Caco-2 (cell line): ENCODE measurements around the gene NEDD8. TPM values are rescaled to one million over a fixed set of nuclear protein-coding genes. Genes with fewer than 3 reads are reported as not detected.
"Not testable (repeated sequence)": the region's sequence is repeated elsewhere in the genome, so short reads cannot be mapped to it uniquely, and the experiment has no call there.

Source experiments
- BruUV-seq: library from RNA; stranded (reverse); fragments of 400-500 nt; replicated peaks from 2 replicates; lab custom pipeline; 2021; lab: Mats Ljungman, UMichigan
- CTCF ChIA-PET: fragments of 300-600 bp; sonication (Branson Sonifier 250); formaldehyde crosslinking; loops from one replicate; lab custom pipeline; 2022; ENCODE audit warnings: antibody characterized with exemption; lab: Charles Lee
- POLR2A ChIA-PET: fragments of 300-600 bp; sonication (Branson Sonifier 250); formaldehyde crosslinking; loops from one replicate; lab custom pipeline; 2022; ENCODE audit warnings: antibody characterized with exemption; lab: Charles Lee
- DNase-seq, 2 experiments: peaks; one replicate each; pipeline versions ENCODE4 v3.0.0 to v3.0.0-alpha.2; 2020 to 2022
- H3K27me3 ChIP-seq: replicated peaks from 2 replicates; pipeline ENCODE4 v1.6.0; 2011; ENCODE audit warnings: low read length; ENCODE audit not compliant: control insufficient read depth, insufficient read depth
- H3K36me3 ChIP-seq: 2 replicates; pipeline ENCODE4 v1.5.1; 2011; ENCODE audit warnings: low read length; ENCODE audit not compliant: control insufficient read depth, insufficient read depth
- H3K4me1 ChIP-seq: fragments of 250-450 bp; sonication (Bioruptor Pico); 2 replicates; pipeline ENCODE4 v1.5.1; 2020; ENCODE audit warnings: mild to moderate bottlenecking
- H3K4me3 ChIP-seq: 2 replicates; pipeline ENCODE4 v1.5.1; 2011; ENCODE audit warnings: low read depth, mild to moderate bottlenecking, control low read depth, low read length
- H3K9me3 ChIP-seq: fragments of 250-450 bp; sonication (Bioruptor Pico); 2 replicates; pipeline ENCODE4 v1.5.1; 2020; ENCODE audit warnings: mild to moderate bottlenecking, moderate library complexity
- H3K27ac Mint-ChIP-seq: one replicate; pipeline ENCODE4 v1.8.0; 2022; ENCODE audit warnings: mixed read lengths; ENCODE audit not compliant: unreplicated experiment
- H3K27me3 Mint-ChIP-seq: one replicate; pipeline ENCODE4 v1.8.0; 2022; ENCODE audit warnings: mixed read lengths; ENCODE audit not compliant: insufficient read depth, unreplicated experiment
- H3K36me3 Mint-ChIP-seq: one replicate; pipeline ENCODE4 v1.8.0; 2022; ENCODE audit warnings: mild to moderate bottlenecking, mixed read lengths; ENCODE audit not compliant: insufficient read depth, unreplicated experiment
- H3K4me1 Mint-ChIP-seq: one replicate; pipeline ENCODE4 v1.8.0; 2022; ENCODE audit warnings: low read depth, mixed read lengths; ENCODE audit not compliant: unreplicated experiment
- H3K4me3 Mint-ChIP-seq: one replicate; pipeline ENCODE4 v1.8.0; 2022; ENCODE audit warnings: mild to moderate bottlenecking, moderate library complexity, mixed read lengths; ENCODE audit not compliant: unreplicated experiment
- H3K9me3 Mint-ChIP-seq: one replicate; pipeline ENCODE4 v1.8.0; 2022; ENCODE audit warnings: mixed read lengths; ENCODE audit not compliant: unreplicated experiment
- intact Hi-C: fragments of 100-400 bp; cut with micrococcal nuclease; formaldehyde crosslinking; loops from one replicate; pipeline ENCODE4 v1.10.0; 2022; ENCODE audit not compliant: unreplicated experiment
- total RNA-seq: library from RNA; stranded (reverse); gene quantifications from 2 replicates; pipeline ENCODE4 v1.2.3, GENCODE V29; 2022
- TF ChIP-seq, protein P1 (sequence below), 2 experiments: fragments of 200-600 bp in 1 of 2; IDR thresholded peaks; 1 replicate in 1 of 2; 2 replicates in 1 of 2; pipeline versions ENCODE4 v1.5.1 to v1.8.0; 2011 to 2022; ENCODE audit warnings: antibody characterized with exemption in 1 of 2, control low read depth in 1 of 2, inconsistent platforms in 1 of 2, low read depth in 1 of 2, low read length in 1 of 2, mild to moderate bottlenecking in 1 of 2, moderate library complexity in 1 of 2; ENCODE audit not compliant: insufficient read depth in 1 of 2, severe bottlenecking in 1 of 2, unreplicated experiment in 1 of 2

NEDD8 gene
- total RNA-seq, 1 experiment from 2014 or later = 210 TPM

DNA sequence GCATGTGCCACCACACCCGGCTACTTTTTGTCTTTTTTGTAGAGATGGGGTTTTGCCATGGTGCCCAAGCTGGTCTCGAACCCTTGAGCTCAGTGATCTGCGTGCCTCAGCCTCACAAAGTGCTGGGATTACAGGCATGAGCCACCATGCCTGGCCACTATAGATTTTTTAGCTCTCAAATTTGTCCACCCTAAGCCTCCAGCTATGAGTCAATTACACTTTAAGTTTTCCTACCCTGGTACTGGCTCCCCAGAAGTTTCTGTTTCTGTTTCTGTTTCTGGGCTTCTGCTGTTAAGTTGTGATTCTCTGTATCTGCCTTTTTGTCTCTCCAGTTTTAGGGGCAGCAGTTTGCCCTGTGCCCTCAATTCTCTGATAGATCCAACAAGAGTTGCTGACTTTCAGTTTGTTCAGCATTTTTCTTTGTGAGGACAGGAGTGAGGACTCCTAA is 14.6 kb upstream of the NEDD8 start:
- Mint-ChIP-seq H3K4me3 (no peak overlapping the region), H3K27me3 (no peaks in the 10 kb centered on the region), H3K36me3 (peaks cover 14% of the 10 kb centered on the region), H3K27ac (no peak overlapping the region), H3K4me1 (no peaks in the 10 kb centered on the region), H3K9me3 (no peaks in the 10 kb centered on the region)
- CTCF ChIA-PET = interaction anchor here (0.7 to 1.6 kb wide), 3 partner anchors 24 to 62 kb away, joined by 4 to 5 read pairs (median 4); partner anchors contain the start of gene RABGGTA
- H3K9me3 ChIP-seq = no peaks in the 10 kb centered on the region
- DNase-seq = no peak
- H3K4me3 ChIP-seq = no peak overlapping the region
- intact Hi-C loops = no loop called here
- BruUV-seq = no TSS peak
- H3K27me3 ChIP-seq = no peaks in the 10 kb centered on the region
- TF ChIP-seq, protein P1, sequence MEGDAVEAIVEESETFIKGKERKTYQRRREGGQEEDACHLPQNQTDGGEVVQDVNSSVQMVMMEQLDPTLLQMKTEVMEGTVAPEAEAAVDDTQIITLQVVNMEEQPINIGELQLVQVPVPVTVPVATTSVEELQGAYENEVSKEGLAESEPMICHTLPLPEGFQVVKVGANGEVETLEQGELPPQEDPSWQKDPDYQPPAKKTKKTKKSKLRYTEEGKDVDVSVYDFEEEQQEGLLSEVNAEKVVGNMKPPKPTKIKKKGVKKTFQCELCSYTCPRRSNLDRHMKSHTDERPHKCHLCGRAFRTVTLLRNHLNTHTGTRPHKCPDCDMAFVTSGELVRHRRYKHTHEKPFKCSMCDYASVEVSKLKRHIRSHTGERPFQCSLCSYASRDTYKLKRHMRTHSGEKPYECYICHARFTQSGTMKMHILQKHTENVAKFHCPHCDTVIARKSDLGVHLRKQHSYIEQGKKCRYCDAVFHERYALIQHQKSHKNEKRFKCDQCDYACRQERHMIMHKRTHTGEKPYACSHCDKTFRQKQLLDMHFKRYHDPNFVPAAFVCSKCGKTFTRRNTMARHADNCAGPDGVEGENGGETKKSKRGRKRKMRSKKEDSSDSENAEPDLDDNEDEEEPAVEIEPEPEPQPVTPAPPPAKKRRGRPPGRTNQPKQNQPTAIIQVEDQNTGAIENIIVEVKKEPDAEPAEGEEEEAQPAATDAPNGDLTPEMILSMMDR (IDR thresholded peaks at IDR 0.05; ENCODE audit: insufficient read depth in 1 of 2, low read depth in 1 of 2, low read length in 1 of 2, severe bottlenecking in 1 of 2, unreplicated experiment in 1 of 2) = no peak
- no peaks in the 10 kb centered on the region for H3K36me3 ChIP-seq
- POLR2A ChIA-PET = interaction anchor here (0.7 kb wide), 1 partner anchor 51 kb away, joined by 5 read pairs; no protein-coding TSS in a partner anchor
- no peaks in the 10 kb centered on the region; the same call in 1 of the 2 replicates for H3K4me1 ChIP-seq

DNA sequence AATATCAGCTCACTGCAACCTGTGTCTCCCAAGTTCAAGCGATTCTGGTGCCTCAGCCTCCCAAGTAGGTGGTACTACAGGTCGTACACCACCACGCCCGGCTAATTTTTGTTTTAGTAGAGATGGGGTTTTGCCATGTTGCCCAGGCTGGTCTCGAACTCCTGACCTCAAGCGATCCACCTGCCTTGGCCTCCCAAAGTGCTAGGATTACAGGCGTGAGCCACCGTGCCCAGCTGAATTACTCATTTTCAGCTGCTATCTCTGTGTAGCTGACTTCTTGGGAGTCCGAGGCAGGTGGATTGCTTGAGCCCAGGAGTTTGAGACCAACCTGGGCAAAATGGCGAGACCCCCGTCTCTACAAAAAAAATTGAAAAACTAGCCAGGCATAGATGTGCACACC is 13.2 kb upstream of the NEDD8 start:
- H3K4me1 ChIP-seq, H3K27me3 ChIP-seq, H3K27me3 Mint-ChIP-seq, BruUV-seq, H3K36me3 ChIP-seq, POLR2A ChIA-PET, H3K4me3 ChIP-seq, intact Hi-C loops, H3K4me1 Mint-ChIP-seq, H3K27ac Mint-ChIP-seq, DNase-seq, H3K9me3 Mint-ChIP-seq, H3K9me3 ChIP-seq: not testable (repeated sequence)
- CTCF ChIA-PET = interaction anchor here (0.6 to 0.9 kb wide), 4 partner anchors 34 to 1175 kb away, joined by 3 to 5 read pairs (median 5); partner anchors contain the start of genes DHRS1 and NOP9
- Mint-ChIP-seq H3K4me3 (peak overlapping the region; percentile 44), H3K36me3 (peaks cover 22% of the 10 kb centered on the region)

DNA sequence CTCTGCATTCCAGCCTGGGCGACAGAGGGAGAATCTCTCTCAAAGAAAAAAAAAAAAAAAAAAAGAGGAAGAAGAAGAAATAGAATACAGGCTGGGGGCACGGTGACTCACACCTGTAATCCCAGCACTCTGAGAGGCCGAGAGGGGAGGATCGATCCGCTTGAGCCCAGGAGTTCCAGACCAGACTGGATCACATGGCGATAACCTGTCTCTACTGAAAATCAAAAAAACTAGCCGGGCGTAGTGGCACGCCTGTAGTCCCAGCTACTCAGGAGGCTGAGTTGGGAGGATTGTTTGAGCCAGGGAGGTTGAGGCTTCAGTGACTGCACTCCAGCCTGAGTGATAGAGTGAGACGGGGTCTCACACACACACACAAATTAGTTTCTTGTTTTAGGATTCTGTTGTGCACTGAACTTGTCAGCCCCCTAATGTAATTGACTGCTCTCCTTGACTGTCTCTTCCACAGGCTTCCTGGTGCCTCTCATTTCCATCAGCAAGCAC is 11.2 kb upstream of the NEDD8 start:
- Mint-ChIP-seq H3K4me3 (peak overlapping the region; percentile 74), H3K27ac (peak overlapping the region; percentile 91), H3K27me3 (no peaks in the 10 kb centered on the region), H3K9me3 (no peaks in the 10 kb centered on the region), H3K36me3 (peaks cover 37% of the 10 kb centered on the region), H3K4me1 (peaks cover 1% of the 10 kb centered on the region)
- peak in 1 of 2 experiments; percentile 57 for DNase-seq
- ChIA-PET CTCF (interaction anchor here (0.7 to 3.8 kb wide), 16 partner anchors 8 to 1108 kb away, joined by 3 to 157 read pairs (median 8); partner anchors contain the start of genes CHMP4A, CIDEB, DHRS1 and GMPR2), POLR2A (interaction anchor here (0.7 to 2.5 kb wide), 14 partner anchors 9 to 267 kb away, joined by 5 to 39 read pairs (median 11); partner anchors contain the start of genes CHMP4A, CIDEB, DHRS1 and GMPR2)
- Histone ChIP-seq H3K9me3 (no peaks in the 10 kb centered on the region), H3K4me3 (peak overlapping the region; percentile 71), H3K4me1 (no peaks in the 10 kb centered on the region), H3K27me3 (no peaks in the 10 kb centered on the region), H3K36me3 (peaks cover 2% of the 10 kb centered on the region)
- no TSS peak for BruUV-seq
- TF ChIP-seq, protein P1 (IDR thresholded peaks at IDR 0.05; ENCODE audit: insufficient read depth in 1 of 2, low read depth in 1 of 2, low read length in 1 of 2, severe bottlenecking in 1 of 2, unreplicated experiment in 1 of 2) = no peak
- intact Hi-C loops = loop anchor here (1.0 to 2.0 kb wide), 4 partner anchors 28 to 193 kb away; partner anchors contain the start of gene RABGGTA
